Activated naive CD4-positive, alpha-beta T cell treated with anti-CD3 and anti-CD28 coated beads, Interleukin-2, amount 50 U/mL, for 24 hours (primary cell): ENCODE measurements around the gene GATB.
A peak's percentile ranks its signal among the peaks of the same experiment; 100 is the strongest.

Source experiments
- H3K27ac Mint-ChIP-seq: one replicate; pipeline ENCODE4 v1.8.0; 2021; ENCODE audit warnings: mild to moderate bottlenecking, mixed read lengths
- H3K27me3 Mint-ChIP-seq: one replicate; pipeline ENCODE4 v1.8.0; 2021; ENCODE audit warnings: mixed read lengths
- H3K36me3 Mint-ChIP-seq: one replicate; pipeline ENCODE4 v1.8.0; 2021; ENCODE audit warnings: mixed read lengths
- H3K4me1 Mint-ChIP-seq: one replicate; pipeline ENCODE4 v1.8.0; 2021; ENCODE audit warnings: mixed read lengths
- H3K4me3 Mint-ChIP-seq: one replicate; pipeline ENCODE4 v1.8.0; 2021; ENCODE audit warnings: mild to moderate bottlenecking, mixed read lengths
- H3K9me3 Mint-ChIP-seq: one replicate; pipeline ENCODE4 v1.8.0; 2021; ENCODE audit warnings: mixed read lengths

The GATB gene

DNA sequence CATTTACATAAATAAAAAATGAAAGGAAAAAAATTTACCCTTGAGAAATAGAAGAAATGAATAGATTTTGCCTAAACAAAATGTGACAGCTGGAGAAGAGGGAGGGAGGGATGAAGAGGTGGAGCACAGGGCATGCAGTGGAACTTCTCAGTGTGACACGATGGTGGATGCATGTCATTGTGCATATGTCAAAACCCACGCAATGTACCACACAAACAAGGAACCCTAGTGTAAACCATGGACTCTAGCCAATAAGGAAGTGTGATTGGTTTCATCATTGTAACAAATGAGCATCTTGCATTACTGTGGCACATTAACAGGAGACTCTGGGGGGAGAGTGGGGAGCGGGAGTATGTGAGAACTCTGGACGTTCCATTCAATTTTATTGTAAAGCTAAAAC lies 58.6 kb downstream of the GATB start:
- no peaks in the 10 kb centered on the region for H3K4me1 Mint-ChIP-seq
- H3K36me3 Mint-ChIP-seq = peaks cover 37% of the 10 kb centered on the region
- no peak overlapping the region for H3K27ac Mint-ChIP-seq
- no peaks in the 10 kb centered on the region for H3K27me3 Mint-ChIP-seq
- no peak overlapping the region for H3K4me3 Mint-ChIP-seq
- no peaks in the 10 kb centered on the region for H3K9me3 Mint-ChIP-seq

DNA sequence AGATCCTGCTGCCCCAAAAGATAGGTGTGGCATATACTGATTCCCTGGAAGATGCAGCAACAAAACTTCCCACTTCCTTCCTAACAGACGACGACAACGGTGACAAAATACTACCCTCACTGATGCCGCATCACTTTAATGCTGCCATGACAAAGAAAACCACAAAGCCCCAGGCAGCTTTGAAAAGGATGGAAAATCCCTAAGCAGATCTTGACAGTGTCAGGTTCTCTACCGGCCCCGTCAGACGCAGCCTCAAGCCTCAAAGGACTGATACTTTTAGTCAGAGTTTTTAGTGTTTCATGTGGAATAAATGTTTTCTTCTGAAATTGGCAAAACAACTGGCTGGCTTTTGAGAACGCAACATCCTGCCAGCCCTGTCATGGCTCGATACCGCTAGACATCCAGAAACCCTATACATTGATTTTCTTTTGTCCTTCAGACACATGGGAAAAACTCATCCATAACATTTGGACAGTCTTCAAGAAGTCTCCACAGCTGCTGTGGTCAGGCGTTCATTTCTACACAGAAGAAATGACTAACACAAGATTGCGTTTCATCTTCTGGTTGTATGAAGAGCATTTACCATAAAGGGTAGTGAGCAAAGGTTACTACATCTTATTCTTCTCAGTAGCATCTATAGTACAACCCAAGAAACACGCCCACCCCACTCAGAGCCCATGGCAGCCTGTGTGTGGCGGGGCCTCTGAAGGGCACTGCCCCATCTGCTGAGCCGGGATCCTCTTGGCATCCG lies 60.1 kb downstream of the GATB start:
- H3K4me3 Mint-ChIP-seq = no peak overlapping the region
- no peak overlapping the region for H3K27ac Mint-ChIP-seq
- peaks cover 43% of the 10 kb centered on the region for H3K36me3 Mint-ChIP-seq
- H3K4me1 Mint-ChIP-seq = no peaks in the 10 kb centered on the region
- no peaks in the 10 kb centered on the region for H3K9me3 Mint-ChIP-seq
- H3K27me3 Mint-ChIP-seq = no peaks in the 10 kb centered on the region

DNA sequence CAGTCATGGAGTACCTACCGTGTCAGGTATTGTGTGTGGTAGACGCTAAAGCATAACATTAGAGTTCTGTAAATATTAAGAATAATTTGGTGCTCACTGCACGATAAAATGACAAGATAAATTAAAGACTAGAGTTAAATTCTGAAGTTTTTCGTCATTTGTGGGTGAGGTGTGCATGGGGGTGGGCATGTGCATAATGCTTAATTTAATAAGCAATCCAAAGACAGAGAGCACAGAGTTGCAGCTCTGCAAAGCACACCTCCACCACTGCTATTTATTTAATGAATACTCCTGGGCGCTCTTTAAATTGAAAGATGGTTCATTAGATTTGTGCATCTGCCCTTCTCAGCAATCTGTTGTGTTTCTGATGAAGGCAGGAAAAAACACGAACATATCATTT lies 62.6 kb downstream of the GATB start:
- no peak overlapping the region for H3K27ac Mint-ChIP-seq
- no peaks in the 10 kb centered on the region for H3K9me3 Mint-ChIP-seq
- H3K27me3 Mint-ChIP-seq = no peaks in the 10 kb centered on the region
- H3K4me1 Mint-ChIP-seq = no peaks in the 10 kb centered on the region
- peaks cover 39% of the 10 kb centered on the region for H3K36me3 Mint-ChIP-seq
- no peak overlapping the region for H3K4me3 Mint-ChIP-seq

- Mint-ChIP-seq H3K27ac (no peak overlapping the region), H3K36me3 (peaks cover 26% of the 10 kb centered on the region), H3K4me3 (no peak overlapping the region), H3K4me1 (no peaks in the 10 kb centered on the region), H3K27me3 (no peaks in the 10 kb centered on the region), H3K9me3 (no peaks in the 10 kb centered on the region)
Measured at GRCh38 chr4:151694961-151695720, 65.7 kb downstream of the GATB start.

GRCh38 chr4:151692821-151693673 lies 67.8 kb downstream of the GATB start:
- Mint-ChIP-seq H3K36me3 (peaks cover 19% of the 10 kb centered on the region), H3K9me3 (no peaks in the 10 kb centered on the region), H3K27me3 (no peaks in the 10 kb centered on the region), H3K4me1 (no peaks in the 10 kb centered on the region), H3K27ac (no peak overlapping the region), H3K4me3 (no peak overlapping the region)

- no peaks in the 10 kb centered on the region for H3K4me1 Mint-ChIP-seq
- no peaks in the 10 kb centered on the region for H3K9me3 Mint-ChIP-seq
- no peak overlapping the region for H3K27ac Mint-ChIP-seq
Measured at GRCh38 chr4:151692443-151692782, 68.4 kb downstream of the GATB start.

GRCh38 chr4:151691639-151692442 lies 69.0 kb downstream of the GATB start:
- H3K36me3 Mint-ChIP-seq = peaks cover 15% of the 10 kb centered on the region
- no peak overlapping the region for H3K4me3 Mint-ChIP-seq
- no peaks in the 10 kb centered on the region for H3K27me3 Mint-ChIP-seq
- no peak overlapping the region for H3K27ac Mint-ChIP-seq
- no peaks in the 10 kb centered on the region for H3K9me3 Mint-ChIP-seq
- H3K4me1 Mint-ChIP-seq = no peaks in the 10 kb centered on the region

More at GRCh38 chr4:151692443-151692782, 68.4 kb downstream of the GATB start:
- peaks cover 19% of the 10 kb centered on the region for H3K36me3 Mint-ChIP-seq
- H3K4me3 Mint-ChIP-seq = no peak overlapping the region
- no peaks in the 10 kb centered on the region for H3K27me3 Mint-ChIP-seq

- peaks cover 10% of the 10 kb centered on the region for H3K36me3 Mint-ChIP-seq
- no peaks in the 10 kb centered on the region for H3K27me3 Mint-ChIP-seq
- H3K27ac Mint-ChIP-seq = no peak overlapping the region
- no peaks in the 10 kb centered on the region for H3K4me1 Mint-ChIP-seq
- no peaks in the 10 kb centered on the region for H3K9me3 Mint-ChIP-seq
- no peak overlapping the region for H3K4me3 Mint-ChIP-seq
Measured at GRCh38 chr4:151690876-151691275, 69.9 kb downstream of the GATB start.

DNA sequence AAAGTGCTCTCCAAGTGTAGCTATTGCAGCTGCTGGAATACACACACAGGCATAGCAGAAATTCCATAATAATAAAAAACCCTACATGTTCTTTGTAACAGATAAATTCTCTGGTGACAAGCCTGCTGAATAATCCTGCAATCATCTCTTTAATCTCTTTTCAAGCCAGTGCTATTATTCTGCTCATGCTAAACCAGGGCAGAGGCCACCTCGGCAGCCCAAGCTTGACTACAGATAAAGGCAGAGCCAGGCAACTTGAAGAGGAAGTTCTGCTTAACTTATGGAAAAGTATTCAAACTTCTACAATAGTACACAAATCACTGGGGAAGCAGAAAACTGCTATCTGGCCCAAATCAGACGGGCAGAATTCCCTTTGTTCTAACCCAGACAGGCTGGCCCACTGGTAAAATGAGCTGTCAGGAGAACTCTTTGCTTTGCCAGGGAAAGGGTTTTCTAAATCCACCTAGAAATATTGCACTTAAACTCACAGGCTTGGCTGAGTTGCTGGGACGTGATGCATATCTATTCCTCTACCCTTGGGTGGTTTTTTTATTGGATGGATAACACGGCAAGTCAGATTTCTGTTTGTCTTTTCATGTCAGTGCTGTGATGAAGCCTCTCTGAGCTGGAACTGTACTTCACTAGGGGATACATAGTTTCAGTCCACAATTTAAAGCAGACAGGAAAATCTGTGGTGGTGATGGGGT lies 70.5 kb downstream of the GATB start:
- Mint-ChIP-seq H3K9me3 (no peaks in the 10 kb centered on the region), H3K4me3 (no peak overlapping the region), H3K27ac (no peak overlapping the region), H3K36me3 (peaks cover 10% of the 10 kb centered on the region), H3K27me3 (no peaks in the 10 kb centered on the region), H3K4me1 (no peaks in the 10 kb centered on the region)

DNA sequence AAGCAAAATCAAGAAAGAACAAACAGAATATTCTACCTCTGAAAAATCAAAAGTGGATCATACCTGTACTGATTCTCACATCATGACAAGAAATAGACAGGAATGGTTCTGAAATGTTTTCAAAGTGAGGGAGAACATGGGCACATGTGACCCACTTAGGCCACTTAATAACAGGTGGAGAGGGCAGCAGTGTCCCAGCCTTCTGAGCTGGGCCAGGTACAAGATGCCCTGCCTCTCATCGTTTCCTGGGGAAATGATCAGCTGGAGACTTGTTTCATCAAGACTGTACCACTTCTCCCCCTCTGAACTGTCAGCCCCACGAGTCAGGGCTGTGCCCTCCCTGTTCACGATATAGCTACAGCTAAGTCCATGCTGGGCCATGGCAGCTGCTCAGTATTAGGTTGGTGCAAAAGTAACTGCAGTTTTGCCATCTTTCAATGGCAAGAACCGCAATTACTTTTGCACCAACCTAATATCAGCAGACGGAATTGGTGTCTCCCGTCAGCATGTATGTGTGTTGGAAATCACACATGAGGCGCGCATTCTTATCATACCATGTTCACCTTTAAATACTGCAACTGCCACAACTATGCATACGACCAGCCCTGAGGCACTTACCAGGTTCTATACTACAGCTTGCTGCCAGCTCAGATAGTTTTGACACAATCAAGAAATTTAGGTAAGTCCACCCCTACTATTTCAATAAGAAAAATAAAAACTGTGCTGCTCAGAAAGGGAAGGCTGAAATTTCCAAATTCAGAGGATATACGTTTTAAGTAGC lies 71.4 kb downstream of the GATB start:
- no peaks in the 10 kb centered on the region for H3K4me1 Mint-ChIP-seq
- H3K9me3 Mint-ChIP-seq = no peaks in the 10 kb centered on the region
- H3K36me3 Mint-ChIP-seq = peaks cover 8% of the 10 kb centered on the region
- H3K4me3 Mint-ChIP-seq = no peak overlapping the region
- peak overlapping the region; percentile 62 for H3K27ac Mint-ChIP-seq
- no peaks in the 10 kb centered on the region for H3K27me3 Mint-ChIP-seq

GRCh38 chr4:151688785-151689043 lies 72.1 kb downstream of the GATB start:
- peaks cover 10% of the 10 kb centered on the region for H3K36me3 Mint-ChIP-seq
- no peaks in the 10 kb centered on the region for H3K27me3 Mint-ChIP-seq
- no peaks in the 10 kb centered on the region for H3K4me1 Mint-ChIP-seq
- no peak overlapping the region for H3K27ac Mint-ChIP-seq
- H3K9me3 Mint-ChIP-seq = no peaks in the 10 kb centered on the region
- H3K4me3 Mint-ChIP-seq = no peak overlapping the region

GRCh38 chr4:151688003-151688784 lies 72.6 kb downstream of the GATB start:
- H3K36me3 Mint-ChIP-seq = peaks cover 10% of the 10 kb centered on the region
- H3K4me1 Mint-ChIP-seq = no peaks in the 10 kb centered on the region
- no peak overlapping the region for H3K4me3 Mint-ChIP-seq
- no peaks in the 10 kb centered on the region for H3K9me3 Mint-ChIP-seq
- no peaks in the 10 kb centered on the region for H3K27me3 Mint-ChIP-seq
- H3K27ac Mint-ChIP-seq = no peak overlapping the region

- Mint-ChIP-seq H3K27ac (no peak overlapping the region), H3K4me1 (no peaks in the 10 kb centered on the region), H3K27me3 (no peaks in the 10 kb centered on the region), H3K4me3 (no peak overlapping the region), H3K36me3 (peaks cover 10% of the 10 kb centered on the region), H3K9me3 (no peaks in the 10 kb centered on the region)
Measured at GRCh38 chr4:151687021-151687640, 73.7 kb downstream of the GATB start.
